ENCODE results near the gene CYBA. TPM values are rescaled to one million over a fixed set of nuclear protein-coding genes. Genes with fewer than 3 reads are reported as not detected.

Gene CYBA
- polyA plus RNA-seq, result 100 to 1,000 TPM in 3 of 4 donors, 10 to 100 TPM in 1; 61.1 to 320 (median 175) TPM
- long read RNA-seq, donor 1, result 0 reads
- long read RNA-seq, donor 2, transcript CYBA-201 (6 exons, 797 nt), result major isoform, 110 of 131 reads
- long read RNA-seq, donor 2, partial matches to known transcripts, result 20 of 131 reads
- long read RNA-seq, donor 2, other reads (novel, unspliced or antisense), result 0 of 131 reads
- long read RNA-seq, donor 3, transcript CYBA-201 (6 exons, 797 nt), result major isoform, 110 of 154 reads
- long read RNA-seq, donor 3, transcript CYBA-204 (4 exons, 1,052 nt), result minor isoform, 8 of 154 reads
- long read RNA-seq, donor 3, transcript CYBA-210 (5 exons, 1,415 nt), result minor isoform, 7 of 154 reads
- long read RNA-seq, donor 3, partial matches to known transcripts, result 29 of 154 reads
- long read RNA-seq, donor 3, other reads (novel, unspliced or antisense), result 0 of 154 reads
- long read RNA-seq, donor 4, transcript CYBA-201 (6 exons, 797 nt), result major isoform, 8 of 8 reads
- long read RNA-seq, donor 4, partial matches to known transcripts, result 0 of 8 reads
- long read RNA-seq, donor 4, other reads (novel, unspliced or antisense), result 0 of 8 reads
- long read RNA-seq, donor 5, transcript CYBA-201 (6 exons, 797 nt), result major isoform, 54 of 68 reads
- long read RNA-seq, donor 5, partial matches to known transcripts, result 12 of 68 reads
- long read RNA-seq, donor 5, other reads (novel, unspliced or antisense), result 0 of 68 reads
- long read RNA-seq, donor 6, transcript CYBA-201 (6 exons, 797 nt), result major isoform, 141 of 179 reads
- long read RNA-seq, donor 6, transcript CYBA-204 (4 exons, 1,052 nt), result minor isoform, 5 of 179 reads
- long read RNA-seq, donor 6, partial matches to known transcripts, result 29 of 179 reads
- long read RNA-seq, donor 6, other reads (novel, unspliced or antisense), result 0 of 179 reads
- long read RNA-seq, donor 7, transcript CYBA-201 (6 exons, 797 nt), result major isoform, 67 of 83 reads
- long read RNA-seq, donor 7, partial matches to known transcripts, result 12 of 83 reads
- long read RNA-seq, donor 7, other reads (novel, unspliced or antisense), result 0 of 83 reads
- long read RNA-seq, donor 8, transcript CYBA-201 (6 exons, 797 nt), result major isoform, 12 of 14 reads
- long read RNA-seq, donor 8, partial matches to known transcripts, result 0 of 14 reads
- long read RNA-seq, donor 8, other reads (novel, unspliced or antisense), result 0 of 14 reads
- long read RNA-seq, donor 9, transcript CYBA-201 (6 exons, 797 nt), result major isoform, 36 of 40 reads
- long read RNA-seq, donor 9, partial matches to known transcripts, result 0 of 40 reads
- long read RNA-seq, donor 9, other reads (novel, unspliced or antisense), result 0 of 40 reads
- long read RNA-seq, donor 10, transcript CYBA-201 (6 exons, 797 nt), result major isoform, 170 of 208 reads
- long read RNA-seq, donor 10, transcript CYBA-204 (4 exons, 1,052 nt), result minor isoform, 5 of 208 reads
- long read RNA-seq, donor 10, partial matches to known transcripts, result 29 of 208 reads
- long read RNA-seq, donor 10, other reads (novel, unspliced or antisense), result 0 of 208 reads

DNA sequence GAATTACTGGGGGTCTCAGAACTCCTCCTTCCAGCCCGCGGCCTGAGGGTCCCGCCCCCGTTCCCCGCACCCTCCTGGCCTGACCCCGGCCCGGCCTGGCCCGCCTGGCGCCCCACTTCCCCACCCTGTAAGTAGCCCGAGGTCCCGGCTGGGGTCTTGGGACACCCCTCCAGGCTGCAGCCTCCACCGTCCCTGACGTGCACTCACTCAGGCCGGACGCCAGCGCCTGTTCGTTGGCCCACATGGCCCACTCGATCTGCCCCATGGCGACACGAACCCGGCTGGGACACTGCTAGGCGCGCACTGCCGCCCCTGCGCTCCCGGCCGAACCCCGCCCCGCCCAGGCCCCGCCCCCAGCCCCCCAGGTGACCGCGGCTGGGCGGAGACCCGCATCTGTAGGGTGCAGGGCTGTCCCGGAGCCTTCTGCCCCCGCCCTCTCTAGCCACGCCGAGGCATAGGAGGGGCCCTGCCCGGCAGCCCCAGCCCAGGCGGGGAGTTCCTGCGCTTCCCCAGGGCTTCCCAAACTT, at the start of gene CYBA:
Gene CYBA (minus strand): TSS at position 305 of the 527 bp plus-strand sequence. CDS start 40 bp downstream, at position 265.
- no peaks in the 10 kb centered on the region for H3K9me3 ChIP-seq (ENCODE audit: control insufficient read depth in 2 of 2, insufficient read depth in 1 of 2, low read depth in 1 of 2, low read length in 1 of 2)
- no peak for FAIRE-seq
- no peaks in the 10 kb centered on the region for H3K27me3 ChIP-seq (ENCODE audit: control insufficient read depth in 3 of 3, insufficient read depth in 3 of 3, low read length in 3 of 3)
- peak within 1 kb of the TSS; percentile 88 to 89 (median 89) for H3K4me3 ChIP-seq (ENCODE audit: low read depth in 1 of 3, low read length in 3 of 3)
- H3K4me1 ChIP-seq (ENCODE audit: control insufficient read depth in 3 of 3, insufficient read depth in 2 of 3, low read depth in 1 of 3, low read length in 2 of 3), result peaks cover 0 to 17% (median 6%) of the 10 kb centered on the region in 3 donors
- peak; percentile 79 to 88 for DNase-seq
- peak within 1 kb of the TSS; percentile 69 to 88 (median 78) for H3K27ac ChIP-seq (ENCODE audit: low read depth in 1 of 3, low read length in 2 of 3)
- 0 to 1% (median 0%) methylated on average over 35 to 41 of the region's 41 CpGs for WGBS, 3 donors
- peaks cover 7 to 69% (median 8%) of the 10 kb centered on the region in 3 donors for H3K36me3 ChIP-seq (ENCODE audit: control insufficient read depth in 3 of 3, insufficient read depth in 2 of 3, low read depth in 1 of 3, low read length in 3 of 3)

DNA sequence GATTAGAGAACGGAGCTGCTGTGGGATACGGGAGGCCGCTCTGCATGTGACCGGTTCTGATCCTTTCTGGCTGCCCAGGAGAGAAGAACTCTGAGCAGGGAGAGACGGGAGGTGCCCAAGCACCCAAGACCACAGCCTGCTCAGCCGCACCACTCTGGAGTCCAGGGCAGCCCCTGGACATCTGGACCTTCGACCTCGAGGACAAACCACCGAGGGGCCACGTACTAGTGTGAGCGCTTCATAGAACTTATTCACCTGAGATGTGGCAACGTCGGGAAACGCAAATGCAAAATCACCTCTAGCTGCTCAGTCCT, 49.4 kb upstream of the CYBA start:
- no peaks in the 10 kb centered on the region for H3K27me3 ChIP-seq (ENCODE audit: control insufficient read depth in 3 of 3, insufficient read depth in 3 of 3, low read length in 3 of 3)
- 55 to 72% (median 70%) methylated on average over 14 of the region's 14 CpGs for WGBS, 3 donors
- no peaks in the 10 kb centered on the region for H3K9me3 ChIP-seq (ENCODE audit: control insufficient read depth in 2 of 2, insufficient read depth in 1 of 2, low read depth in 1 of 2, low read length in 1 of 2)
- FAIRE-seq (no peak), DNase-seq (no peak)
- H3K4me1 ChIP-seq (ENCODE audit: control insufficient read depth in 3 of 3, insufficient read depth in 2 of 3, low read depth in 1 of 3, low read length in 2 of 3), result peaks cover 0 to 7% (median 0%) of the 10 kb centered on the region in 3 donors
- peak overlapping the region in 2 of 3 donors; percentile 27 to 86 for H3K27ac ChIP-seq (ENCODE audit: low read depth in 1 of 3, low read length in 2 of 3)
- no peak overlapping the region for H3K4me3 ChIP-seq (ENCODE audit: low read depth in 1 of 3, low read length in 3 of 3)
- H3K36me3 ChIP-seq (ENCODE audit: control insufficient read depth in 3 of 3, insufficient read depth in 2 of 3, low read depth in 1 of 3, low read length in 3 of 3), result peaks cover 4 to 76% (median 7%) of the 10 kb centered on the region in 3 donors

DNA sequence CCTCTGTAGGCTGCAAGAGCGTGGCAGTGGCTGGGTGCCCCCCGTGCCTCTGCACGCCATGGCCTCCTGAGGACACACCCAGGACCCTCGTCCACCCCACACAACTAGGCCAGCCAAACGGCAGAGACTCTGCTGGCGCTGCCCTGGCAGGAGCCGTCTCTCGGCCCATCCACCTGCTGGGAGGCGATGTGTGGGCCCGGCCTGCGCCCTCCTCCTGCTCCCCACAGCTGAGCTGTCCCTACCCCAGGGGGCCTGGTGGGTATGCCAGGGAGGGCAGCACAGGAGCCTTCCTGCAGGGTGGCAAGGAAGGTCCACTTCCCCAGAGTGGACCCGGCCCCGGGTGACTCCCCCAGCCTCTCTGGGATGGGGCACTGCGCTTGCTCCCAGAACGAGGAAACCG, 48.3 kb upstream of the CYBA start:
- Histone ChIP-seq H3K4me3 (ENCODE audit: low read depth in 1 of 3, low read length in 3 of 3) (no peak overlapping the region), H3K36me3 (ENCODE audit: control insufficient read depth in 3 of 3, insufficient read depth in 2 of 3, low read depth in 1 of 3, low read length in 3 of 3) (peaks cover 4 to 79% (median 7%) of the 10 kb centered on the region in 3 donors), H3K9me3 (ENCODE audit: control insufficient read depth in 2 of 2, insufficient read depth in 1 of 2, low read depth in 1 of 2, low read length in 1 of 2) (no peaks in the 10 kb centered on the region), H3K27ac (ENCODE audit: low read depth in 1 of 3, low read length in 2 of 3) (no peak overlapping the region), H3K27me3 (ENCODE audit: control insufficient read depth in 3 of 3, insufficient read depth in 3 of 3, low read length in 3 of 3) (no peaks in the 10 kb centered on the region), H3K4me1 (ENCODE audit: control insufficient read depth in 3 of 3, insufficient read depth in 2 of 3, low read depth in 1 of 3, low read length in 2 of 3) (no peaks in the 10 kb centered on the region)
- 94 to 97% (median 95%) methylated on average over 14 to 16 of the region's 16 CpGs for WGBS, 3 donors
- FAIRE-seq (no peak), DNase-seq (no peak)

DNA sequence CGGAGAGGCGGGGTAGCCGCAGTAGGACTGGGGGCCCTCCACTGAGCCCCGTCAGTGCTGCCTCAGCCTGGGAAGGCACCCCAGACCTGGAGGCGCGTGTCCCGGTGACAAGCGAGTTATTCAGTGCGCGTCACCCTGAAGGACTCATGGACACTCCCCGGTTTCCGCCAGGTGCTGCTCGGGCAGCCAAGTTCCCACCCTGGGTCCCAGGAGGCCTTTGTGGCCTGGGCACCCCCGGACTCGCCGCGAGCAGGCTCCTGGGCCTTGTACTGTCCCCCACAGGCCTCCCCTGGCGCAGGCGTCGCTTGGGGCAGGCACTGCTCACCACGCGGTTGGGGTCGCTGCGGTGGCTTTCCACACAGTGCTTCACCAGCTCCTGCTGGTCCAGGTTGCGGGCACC, 47.8 kb upstream of the CYBA start:
- Histone ChIP-seq H3K36me3 (ENCODE audit: control insufficient read depth in 3 of 3, insufficient read depth in 2 of 3, low read depth in 1 of 3, low read length in 3 of 3) (peaks cover 4 to 78% (median 7%) of the 10 kb centered on the region in 3 donors), H3K4me3 (ENCODE audit: low read depth in 1 of 3, low read length in 3 of 3) (no peak overlapping the region), H3K27ac (ENCODE audit: low read depth in 1 of 3, low read length in 2 of 3) (no peak overlapping the region), H3K9me3 (ENCODE audit: control insufficient read depth in 2 of 2, insufficient read depth in 1 of 2, low read depth in 1 of 2, low read length in 1 of 2) (no peaks in the 10 kb centered on the region), H3K27me3 (ENCODE audit: control insufficient read depth in 3 of 3, insufficient read depth in 3 of 3, low read length in 3 of 3) (no peaks in the 10 kb centered on the region), H3K4me1 (ENCODE audit: control insufficient read depth in 3 of 3, insufficient read depth in 2 of 3, low read depth in 1 of 3, low read length in 2 of 3) (no peaks in the 10 kb centered on the region)
- FAIRE-seq, result no peak
- WGBS, 3 donors, result 92 to 96% (median 92%) methylated on average over 23 to 25 of the region's 25 CpGs
- DNase-seq, result no peak

DNA sequence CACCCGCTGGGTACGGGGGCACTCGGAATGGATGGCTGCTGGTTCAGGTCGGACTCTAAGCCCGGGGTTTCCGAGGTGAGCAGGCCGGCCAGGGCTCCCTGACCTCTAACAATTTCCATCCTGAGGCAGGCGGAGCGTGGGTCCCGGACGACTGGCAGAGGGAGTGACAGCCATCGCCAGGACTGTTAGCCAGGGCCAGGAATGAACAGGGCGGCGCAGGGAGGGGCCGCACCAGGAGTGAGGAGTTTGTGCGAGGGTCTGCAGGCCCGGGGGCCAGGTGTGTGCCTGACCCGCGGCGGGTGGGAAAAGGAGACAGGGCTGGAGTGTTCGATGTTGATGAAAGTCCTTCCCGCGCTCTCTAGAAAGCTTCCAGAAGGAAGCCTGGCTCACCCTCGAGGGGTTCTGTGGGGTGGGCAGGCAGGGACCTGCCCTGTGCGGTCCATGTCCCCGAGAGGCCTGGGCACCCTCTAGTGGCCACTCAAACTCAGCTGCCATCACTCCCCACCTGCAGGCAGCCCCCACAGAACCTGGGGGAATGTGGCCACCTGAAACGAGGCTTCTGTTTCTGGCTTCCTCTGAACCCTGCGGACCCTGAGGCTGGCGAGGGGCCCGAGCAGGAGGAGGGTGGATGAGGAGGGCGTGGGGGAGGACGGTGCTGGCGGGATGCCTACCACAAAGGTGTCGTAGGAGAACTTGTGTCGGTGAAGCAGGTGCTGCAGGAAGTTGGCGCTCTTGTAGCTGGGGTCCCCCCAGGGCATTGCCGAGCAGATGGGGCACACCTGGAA, 47.2 kb upstream of the CYBA start:
- no peaks in the 10 kb centered on the region for H3K27me3 ChIP-seq (ENCODE audit: control insufficient read depth in 3 of 3, insufficient read depth in 3 of 3, low read length in 3 of 3)
- DNase-seq (no peak), FAIRE-seq (no peak)
- no peaks in the 10 kb centered on the region for H3K4me1 ChIP-seq (ENCODE audit: control insufficient read depth in 3 of 3, insufficient read depth in 2 of 3, low read depth in 1 of 3, low read length in 2 of 3)
- no peaks in the 10 kb centered on the region for H3K9me3 ChIP-seq (ENCODE audit: control insufficient read depth in 2 of 2, insufficient read depth in 1 of 2, low read depth in 1 of 2, low read length in 1 of 2)
- 86 to 91% (median 90%) methylated on average over 35 to 37 of the region's 37 CpGs for WGBS, 3 donors
- no peak overlapping the region for H3K4me3 ChIP-seq (ENCODE audit: low read depth in 1 of 3, low read length in 3 of 3)
- peaks cover 4 to 72% (median 7%) of the 10 kb centered on the region in 3 donors for H3K36me3 ChIP-seq (ENCODE audit: control insufficient read depth in 3 of 3, insufficient read depth in 2 of 3, low read depth in 1 of 3, low read length in 3 of 3)
- no peak overlapping the region for H3K27ac ChIP-seq (ENCODE audit: low read depth in 1 of 3, low read length in 2 of 3)

DNA sequence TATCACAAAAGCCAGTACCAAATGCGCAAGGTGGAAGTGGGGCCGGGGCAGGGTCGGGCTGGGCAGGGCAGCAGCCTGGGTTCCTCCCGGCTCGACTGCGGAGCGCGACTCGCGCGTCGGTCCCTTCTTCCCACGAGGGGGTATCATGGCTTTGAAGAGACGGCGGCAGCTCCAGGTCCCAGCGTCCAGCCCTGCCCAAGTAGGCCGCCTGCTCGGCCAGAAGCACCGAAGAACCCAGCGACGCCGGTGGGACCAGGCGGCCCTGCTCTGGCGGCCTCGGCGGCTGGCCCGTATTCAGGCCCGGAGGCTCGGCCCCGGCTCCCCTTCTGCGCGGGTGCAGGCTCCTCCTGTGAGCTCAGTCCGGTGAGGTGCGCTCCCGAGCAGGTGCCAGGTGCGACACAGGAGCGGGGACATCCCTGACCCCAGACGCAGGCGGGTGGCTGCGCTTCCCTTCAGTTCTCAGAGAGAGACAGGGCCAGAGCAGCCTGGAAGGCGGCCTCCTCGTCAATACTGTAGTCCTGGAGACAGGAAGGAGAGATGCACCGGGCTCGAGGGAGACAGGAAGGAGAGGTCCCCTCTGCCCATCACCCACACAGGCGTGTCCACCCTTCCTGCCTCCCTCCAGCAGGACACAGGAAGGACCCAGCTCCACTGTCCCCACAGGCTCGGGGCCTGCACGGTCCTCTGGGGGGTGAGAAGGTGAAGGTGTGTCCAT, 46.4 kb upstream of the CYBA start:
- no peaks in the 10 kb centered on the region for H3K9me3 ChIP-seq (ENCODE audit: control insufficient read depth in 2 of 2, insufficient read depth in 1 of 2, low read depth in 1 of 2, low read length in 1 of 2)
- 92 to 94% (median 93%) methylated on average over 39 to 47 of the region's 47 CpGs for WGBS, 3 donors
- no peaks in the 10 kb centered on the region for H3K27me3 ChIP-seq (ENCODE audit: control insufficient read depth in 3 of 3, insufficient read depth in 3 of 3, low read length in 3 of 3)
- no peak for DNase-seq
- no peak for FAIRE-seq
- no peaks in the 10 kb centered on the region for H3K4me1 ChIP-seq (ENCODE audit: control insufficient read depth in 3 of 3, insufficient read depth in 2 of 3, low read depth in 1 of 3, low read length in 2 of 3)
- H3K27ac ChIP-seq (ENCODE audit: low read depth in 1 of 3, low read length in 2 of 3), result no peak overlapping the region
- H3K36me3 ChIP-seq (ENCODE audit: control insufficient read depth in 3 of 3, insufficient read depth in 2 of 3, low read depth in 1 of 3, low read length in 3 of 3), result peaks cover 4 to 65% (median 7%) of the 10 kb centered on the region in 3 donors
- no peak overlapping the region for H3K4me3 ChIP-seq (ENCODE audit: low read depth in 1 of 3, low read length in 3 of 3)

DNA sequence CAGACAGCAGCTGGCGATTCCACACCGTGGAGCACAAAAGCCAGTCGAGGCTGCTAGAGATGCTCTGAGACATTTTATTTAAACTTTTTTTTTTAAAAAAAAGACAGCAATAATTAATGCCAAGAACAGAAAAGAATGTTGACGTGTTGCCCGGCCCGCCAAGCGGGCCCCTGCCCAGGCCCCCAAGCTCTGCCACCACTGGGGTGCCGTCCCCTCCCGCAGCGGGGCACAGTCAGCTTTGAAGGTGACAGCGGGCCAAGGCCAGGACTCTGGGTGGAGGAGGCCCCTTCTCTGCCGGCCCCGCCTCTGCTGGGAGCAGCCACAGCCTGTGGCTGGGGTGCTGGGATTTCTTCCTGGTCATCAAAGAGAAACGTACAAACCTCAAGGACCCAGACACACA, 45.6 kb upstream of the CYBA start:
- H3K27ac ChIP-seq (ENCODE audit: low read depth in 1 of 3, low read length in 2 of 3), result no peak overlapping the region
- no peaks in the 10 kb centered on the region for H3K4me1 ChIP-seq (ENCODE audit: control insufficient read depth in 3 of 3, insufficient read depth in 2 of 3, low read depth in 1 of 3, low read length in 2 of 3)
- no peak for DNase-seq
- no peaks in the 10 kb centered on the region for H3K9me3 ChIP-seq (ENCODE audit: control insufficient read depth in 2 of 2, insufficient read depth in 1 of 2, low read depth in 1 of 2, low read length in 1 of 2)
- no peak for FAIRE-seq
- no peaks in the 10 kb centered on the region for H3K27me3 ChIP-seq (ENCODE audit: control insufficient read depth in 3 of 3, insufficient read depth in 3 of 3, low read length in 3 of 3)
- H3K4me3 ChIP-seq (ENCODE audit: low read depth in 1 of 3, low read length in 3 of 3), result no peak overlapping the region
- peaks cover 4 to 63% (median 7%) of the 10 kb centered on the region in 3 donors for H3K36me3 ChIP-seq (ENCODE audit: control insufficient read depth in 3 of 3, insufficient read depth in 2 of 3, low read depth in 1 of 3, low read length in 3 of 3)
- 84 to 91% (median 86%) methylated on average over 14 of the region's 14 CpGs for WGBS, 3 donors
